ENCODE results near the gene GALNT2.

GRCh38 chr1:230166366-230167132, 99.5 kb downstream of the GALNT2 start:
- no peak for TF ChIP-seq POLR2AphosphoS5 (IDR thresholded peaks at IDR 0.05; ENCODE audit: low read depth, low read length)
- no peak for TF ChIP-seq TAF1 (IDR thresholded peaks at IDR 0.05; ENCODE audit: low read depth, low read length)
- no peak for TF ChIP-seq POLR2A (IDR thresholded peaks at IDR 0.05; ENCODE audit: low read depth, low read length)
- no peak for TF ChIP-seq POU2F2 (IDR thresholded peaks at IDR 0.05; ENCODE audit: low read depth, low read length)
